ENCODE measurements around the gene KLHL2.

- no peak for TF ChIP-seq CTCF (IDR thresholded peaks at IDR 0.05)
- no peak for TF ChIP-seq POLR2AphosphoS5 (IDR thresholded peaks at IDR 0.05)
- TF ChIP-seq POLR2A (IDR thresholded peaks at IDR 0.05): no peak
- TF ChIP-seq EP300 (IDR thresholded peaks at IDR 0.05): no peak
These were observed 48.6 kb upstream of the KLHL2 start for GRCh38 chr4:165158762-165159161.
